HL-60 (cell line): ENCODE results near the gene SACS.

ENCODE experiments used
- DNase-seq, 2 experiments: peaks; one replicate each; pipeline ENCODE4 v3.0.0-alpha.2; 2010 to 2020; ENCODE audit warnings: low read depth in 1 of 2, low spot score in 1 of 2
- H3K27ac ChIP-seq: fragments of 250-450 bp; sonication (Bioruptor Pico); replicated peaks from 2 replicates; pipeline ENCODE4 v1.5.1; 2020; ENCODE audit warnings: mild to moderate bottlenecking, moderate library complexity
- H3K27me3 ChIP-seq: fragments of 250-450 bp; sonication (Bioruptor Pico); 2 replicates; pipeline ENCODE4 v1.5.1; 2021; ENCODE audit warnings: mild to moderate bottlenecking, moderate library complexity; ENCODE audit not compliant: insufficient read depth, poor library complexity, severe bottlenecking
- H3K4me3 ChIP-seq: replicated peaks from 2 replicates; pipeline ENCODE4 v1.5.1; 2011; ENCODE audit warnings: mild to moderate bottlenecking, control low read depth, low read length; ENCODE audit not compliant: insufficient read depth
- GABPA ChIP-seq: IDR thresholded peaks from 2 replicates; pipeline ENCODE4 v1.6.1; 2012; ENCODE audit warnings: low read depth
- POLR2AphosphoS5 ChIP-seq: IDR thresholded peaks from 2 replicates; pipeline ENCODE4 v1.6.1; 2012; ENCODE audit warnings: low read depth
- SPI1 ChIP-seq: IDR thresholded peaks from 2 replicates; pipeline ENCODE4 v1.6.1; 2012; ENCODE audit warnings: low read depth, mild to moderate bottlenecking, borderline replicate concordance
- TF ChIP-seq, protein P1 (sequence below): IDR thresholded peaks from 2 replicates; pipeline ENCODE4 v1.6.1; 2012; ENCODE audit warnings: low read depth; ENCODE audit not compliant: insufficient replicate concordance
- TF ChIP-seq, protein P2 (sequence below): IDR thresholded peaks from one replicate; pipeline ENCODE4 v1.5.1; 2011; ENCODE audit warnings: low read length, control low read depth, inconsistent platforms; ENCODE audit not compliant: insufficient read depth

SACS gene

DNA sequence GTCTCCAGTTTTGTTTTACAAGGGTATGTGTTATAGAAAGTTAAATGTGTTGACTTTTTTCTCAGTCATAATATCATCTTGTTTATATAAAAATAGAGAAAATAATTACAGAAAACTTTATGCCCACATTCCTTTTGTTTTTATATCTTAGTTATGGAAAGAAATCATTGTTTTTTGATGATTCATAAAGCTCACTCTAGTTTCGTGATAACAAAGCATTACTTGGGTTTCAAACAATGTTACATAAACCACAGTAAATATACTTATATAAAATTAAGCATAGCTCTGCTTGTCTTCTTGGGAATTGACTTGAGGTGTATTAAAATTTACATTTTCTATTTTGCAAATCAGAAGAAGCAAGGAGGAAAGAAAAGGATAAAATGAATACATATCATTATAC lies 140.9 kb downstream of the SACS start:
- no peak for DNase-seq

DNA sequence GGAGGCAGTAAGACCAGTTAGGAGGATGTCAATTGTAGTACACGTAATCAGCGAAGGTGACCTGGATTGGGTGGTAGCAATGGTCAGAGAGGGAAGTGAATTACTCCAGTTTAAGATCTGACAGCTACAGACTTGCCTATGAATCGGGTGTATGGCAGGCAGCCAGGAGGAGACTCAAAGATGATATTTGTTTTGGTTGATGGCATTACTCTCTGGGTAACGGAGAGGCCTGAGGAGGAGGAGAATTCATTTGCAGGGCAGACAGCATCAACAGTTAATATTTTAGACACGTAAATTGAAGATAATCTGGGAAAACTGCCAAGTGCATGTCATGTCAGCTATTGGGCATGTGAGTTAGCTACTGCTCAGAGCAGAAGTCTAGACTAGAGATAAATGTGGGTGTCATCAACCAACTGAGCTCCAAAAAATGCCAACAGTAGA lies 143.6 kb downstream of the SACS start:
- DNase-seq = no peak
- Histone ChIP-seq H3K27me3 (no peaks in the 10 kb centered on the region), H3K27ac (no peak overlapping the region), H3K4me3 (no peak overlapping the region)
- TF ChIP-seq, protein P1, sequence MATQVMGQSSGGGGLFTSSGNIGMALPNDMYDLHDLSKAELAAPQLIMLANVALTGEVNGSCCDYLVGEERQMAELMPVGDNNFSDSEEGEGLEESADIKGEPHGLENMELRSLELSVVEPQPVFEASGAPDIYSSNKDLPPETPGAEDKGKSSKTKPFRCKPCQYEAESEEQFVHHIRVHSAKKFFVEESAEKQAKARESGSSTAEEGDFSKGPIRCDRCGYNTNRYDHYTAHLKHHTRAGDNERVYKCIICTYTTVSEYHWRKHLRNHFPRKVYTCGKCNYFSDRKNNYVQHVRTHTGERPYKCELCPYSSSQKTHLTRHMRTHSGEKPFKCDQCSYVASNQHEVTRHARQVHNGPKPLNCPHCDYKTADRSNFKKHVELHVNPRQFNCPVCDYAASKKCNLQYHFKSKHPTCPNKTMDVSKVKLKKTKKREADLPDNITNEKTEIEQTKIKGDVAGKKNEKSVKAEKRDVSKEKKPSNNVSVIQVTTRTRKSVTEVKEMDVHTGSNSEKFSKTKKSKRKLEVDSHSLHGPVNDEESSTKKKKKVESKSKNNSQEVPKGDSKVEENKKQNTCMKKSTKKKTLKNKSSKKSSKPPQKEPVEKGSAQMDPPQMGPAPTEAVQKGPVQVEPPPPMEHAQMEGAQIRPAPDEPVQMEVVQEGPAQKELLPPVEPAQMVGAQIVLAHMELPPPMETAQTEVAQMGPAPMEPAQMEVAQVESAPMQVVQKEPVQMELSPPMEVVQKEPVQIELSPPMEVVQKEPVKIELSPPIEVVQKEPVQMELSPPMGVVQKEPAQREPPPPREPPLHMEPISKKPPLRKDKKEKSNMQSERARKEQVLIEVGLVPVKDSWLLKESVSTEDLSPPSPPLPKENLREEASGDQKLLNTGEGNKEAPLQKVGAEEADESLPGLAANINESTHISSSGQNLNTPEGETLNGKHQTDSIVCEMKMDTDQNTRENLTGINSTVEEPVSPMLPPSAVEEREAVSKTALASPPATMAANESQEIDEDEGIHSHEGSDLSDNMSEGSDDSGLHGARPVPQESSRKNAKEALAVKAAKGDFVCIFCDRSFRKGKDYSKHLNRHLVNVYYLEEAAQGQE = no peak
- TF ChIP-seq, protein P2, sequence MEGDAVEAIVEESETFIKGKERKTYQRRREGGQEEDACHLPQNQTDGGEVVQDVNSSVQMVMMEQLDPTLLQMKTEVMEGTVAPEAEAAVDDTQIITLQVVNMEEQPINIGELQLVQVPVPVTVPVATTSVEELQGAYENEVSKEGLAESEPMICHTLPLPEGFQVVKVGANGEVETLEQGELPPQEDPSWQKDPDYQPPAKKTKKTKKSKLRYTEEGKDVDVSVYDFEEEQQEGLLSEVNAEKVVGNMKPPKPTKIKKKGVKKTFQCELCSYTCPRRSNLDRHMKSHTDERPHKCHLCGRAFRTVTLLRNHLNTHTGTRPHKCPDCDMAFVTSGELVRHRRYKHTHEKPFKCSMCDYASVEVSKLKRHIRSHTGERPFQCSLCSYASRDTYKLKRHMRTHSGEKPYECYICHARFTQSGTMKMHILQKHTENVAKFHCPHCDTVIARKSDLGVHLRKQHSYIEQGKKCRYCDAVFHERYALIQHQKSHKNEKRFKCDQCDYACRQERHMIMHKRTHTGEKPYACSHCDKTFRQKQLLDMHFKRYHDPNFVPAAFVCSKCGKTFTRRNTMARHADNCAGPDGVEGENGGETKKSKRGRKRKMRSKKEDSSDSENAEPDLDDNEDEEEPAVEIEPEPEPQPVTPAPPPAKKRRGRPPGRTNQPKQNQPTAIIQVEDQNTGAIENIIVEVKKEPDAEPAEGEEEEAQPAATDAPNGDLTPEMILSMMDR = no peak
- TF ChIP-seq GABPA (no peak), SPI1 (no peak), POLR2AphosphoS5 (no peak)

More for the DNA sequence above, 140.9 kb downstream of the SACS start:
- Histone ChIP-seq H3K27ac (no peak overlapping the region), H3K27me3 (no peaks in the 10 kb centered on the region), H3K4me3 (no peak overlapping the region)
- TF ChIP-seq, protein P2 = no peak
- no peak for TF ChIP-seq POLR2AphosphoS5
- TF ChIP-seq SPI1 = no peak
- TF ChIP-seq, protein P1 = no peak
- no peak for TF ChIP-seq GABPA

DNA sequence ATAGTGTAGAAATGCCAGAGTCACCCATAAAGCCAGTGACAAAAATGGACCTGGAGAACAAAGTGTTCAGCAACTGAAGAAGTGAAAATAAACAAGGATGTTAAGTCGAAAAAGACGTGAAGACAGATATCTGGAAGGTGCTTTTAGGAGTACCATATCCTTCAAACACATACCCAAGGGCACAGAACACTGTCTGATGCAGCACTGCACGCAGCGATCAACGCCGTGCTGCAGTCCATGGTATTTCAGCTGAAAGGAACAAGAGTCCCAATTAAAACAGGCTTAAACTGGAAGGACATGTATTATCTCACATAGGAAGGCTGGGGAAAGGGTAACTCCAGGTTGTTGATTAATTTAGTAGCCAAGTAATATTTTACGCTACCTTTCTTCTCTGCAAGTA lies 144.5 kb downstream of the SACS start:
- Histone ChIP-seq H3K4me3 (no peak overlapping the region), H3K27me3 (no peaks in the 10 kb centered on the region), H3K27ac (no peak overlapping the region)
- no peak for DNase-seq
- TF ChIP-seq, protein P2 = no peak
- TF ChIP-seq SPI1 (no peak), GABPA (no peak), POLR2AphosphoS5 (no peak)
- TF ChIP-seq, protein P1 = no peak
